ENCODE results near the gene TNFAIP3. TPM values are rescaled to one million over a fixed set of nuclear protein-coding genes. Genes with fewer than 3 reads are reported as not detected.

The TNFAIP3 gene
- total and polyA plus RNA-seq, 2 donors (not counting 3 experiments of a cell fraction or from before 2014, with no cell fraction given) = 4.0 to 8.6 TPM

GRCh38 chr6:137926207-137926731 lies 59.2 kb downstream of the TNFAIP3 start:
- H3K4me2 ChIP-seq (ENCODE audit: insufficient read depth, low read length) = no peak overlapping the region
- no peaks in the 10 kb centered on the region for H4K20me1 ChIP-seq (replicated peaks; ENCODE audit: control insufficient read depth, extremely low read depth, insufficient read depth, low read length)
- DNase-seq (ENCODE audit: low read depth, low spot score) = peak; percentile 25
- no peaks in the 10 kb centered on the region for H3K79me2 ChIP-seq (ENCODE audit: control insufficient read depth, insufficient read depth, low read length)
- no peaks in the 10 kb centered on the region for H3K27me3 ChIP-seq (ENCODE audit: control insufficient read depth in 2 of 2, insufficient read depth in 2 of 2, low read length in 2 of 2)
- H3K9me1 ChIP-seq (replicated peaks; ENCODE audit: control insufficient read depth, extremely low read depth, insufficient read depth, low read length) = no peaks in the 10 kb centered on the region
- POLR2A ChIA-PET = no interaction called here
- no peak overlapping the region for H3K9ac ChIP-seq (replicated peaks; ENCODE audit: extremely low read depth, insufficient read depth, low read length)
- CTCF ChIA-PET = interaction anchor here (1.4 to 2.0 kb wide), 5 partner anchors 14 to 222 kb away, joined by 4 to 10 read pairs (median 5); no protein-coding TSS in a partner anchor
- H3K4me3 ChIP-seq (replicated peaks in 1 of 3; ENCODE audit: insufficient read depth in 1 of 3, low read depth in 1 of 3, low read length in 3 of 3) = no peak overlapping the region
- dilution Hi-C loops (cut with MboI; ENCODE audit: extremely low pct_ligation_motif_present, low sequenced_read_pairs) = loop anchor here (25.0 kb wide), 1 partner anchor 189 kb away; no protein-coding TSS in a partner anchor
- BruUV-seq (replicated peaks) = no TSS peak
- peak; percentile 67 for FAIRE-seq
- TF ChIP-seq POLR2A (IDR thresholded peaks at IDR 0.05; ENCODE audit: low read depth, low read length) = no peak
- no peak for TF ChIP-seq MYC (IDR thresholded peaks at IDR 0.05; ENCODE audit: low read depth, low read length)
- TF ChIP-seq POLR2AphosphoS5 (IDR thresholded peaks at IDR 0.05; ENCODE audit: insufficient read depth, low read depth, low read length) = no peak
- no peak for TF ChIP-seq FOS (IDR thresholded peaks at IDR 0.05; ENCODE audit: borderline replicate concordance, insufficient read depth, low read length)
- no peak for TF ChIP-seq MAX (IDR thresholded peaks at IDR 0.05; ENCODE audit: insufficient read depth, insufficient read length)
- TF ChIP-seq CTCF (IDR thresholded peaks at IDR 0.05; ENCODE audit: extremely low read depth in 1 of 2, insufficient read depth in 1 of 2, low read depth in 1 of 2, low read length in 2 of 2) = no peak
- TF ChIP-seq JUN (IDR thresholded peaks at IDR 0.05; ENCODE audit: borderline replicate concordance, insufficient read depth, insufficient read length, low read depth) = no peak
- no peak for TF ChIP-seq GATA2 (IDR thresholded peaks at IDR 0.05; ENCODE audit: insufficient read depth, insufficient read length, low read depth, low read length)
- no peak for TF ChIP-seq EZH2 (IDR thresholded peaks at IDR 0.05; ENCODE audit: borderline replicate concordance, low read depth, low read length, severe bottlenecking)
- H3K36me3 ChIP-seq (ENCODE audit: control insufficient read depth in 2 of 2, extremely low read depth in 1 of 2, insufficient read depth in 2 of 2, low read length in 2 of 2) = no peaks in the 10 kb centered on the region
- intact Hi-C loops (cut with micrococcal nuclease) = loop anchor here (5.0 kb wide), 1 partner anchor 54 kb away; no protein-coding TSS in a partner anchor
- peaks cover 6% of the 10 kb centered on the region for H3K4me1 ChIP-seq (ENCODE audit: control insufficient read depth, extremely low read depth, insufficient read depth, low read length)
- H3K27ac ChIP-seq (ENCODE audit: insufficient read depth, low read depth, low read length) = no peak overlapping the region
- no peaks in the 10 kb centered on the region for H3K9me3 ChIP-seq (replicated peaks; ENCODE audit: control insufficient read depth, insufficient read depth, low read length)
- H2AFZ ChIP-seq (ENCODE audit: low read depth, low read length) = no peak overlapping the region
